Smooth muscle cell of the brain vasculature (primary cell): Measurements from ENCODE around the gene PRMT6.
"Not testable (repeated sequence)": the region's sequence is repeated elsewhere in the genome, so short reads cannot be mapped to it uniquely, and the experiment has no call there.

Experiments used
- DNase-seq: peaks from one replicate; pipeline ENCODE4 v3.0.0-alpha.2; 2012; ENCODE audit warnings: low read depth, low spot score

PRMT6 gene

DNA sequence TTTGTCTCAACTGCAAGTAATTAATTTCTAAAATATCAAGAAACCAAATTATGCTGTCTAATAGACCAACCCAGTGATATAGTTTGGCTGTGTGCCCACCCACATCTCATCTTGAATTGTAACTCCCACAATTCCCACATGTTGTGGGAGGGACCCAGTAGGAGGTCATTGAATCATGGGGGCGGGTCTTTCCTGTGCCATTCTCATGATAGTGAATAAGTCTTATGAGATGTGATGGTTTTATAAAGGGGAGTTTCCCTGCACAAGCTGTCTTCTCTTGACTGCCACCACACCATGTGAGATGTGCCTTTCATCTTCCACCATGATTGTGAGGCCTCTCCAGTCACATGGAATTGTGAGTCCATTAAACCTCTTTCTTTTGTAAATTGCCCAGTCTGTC, 36.9 kb downstream of the PRMT6 start:
- not testable (repeated sequence) for DNase-seq

GRCh38 chr1:107095647-107096046, 39.2 kb downstream of the PRMT6 start:
- DNase-seq: no peak

- DNase-seq: no peak
Measured at GRCh38 chr1:107096690-107097089, 40.2 kb downstream of the PRMT6 start.

DNA sequence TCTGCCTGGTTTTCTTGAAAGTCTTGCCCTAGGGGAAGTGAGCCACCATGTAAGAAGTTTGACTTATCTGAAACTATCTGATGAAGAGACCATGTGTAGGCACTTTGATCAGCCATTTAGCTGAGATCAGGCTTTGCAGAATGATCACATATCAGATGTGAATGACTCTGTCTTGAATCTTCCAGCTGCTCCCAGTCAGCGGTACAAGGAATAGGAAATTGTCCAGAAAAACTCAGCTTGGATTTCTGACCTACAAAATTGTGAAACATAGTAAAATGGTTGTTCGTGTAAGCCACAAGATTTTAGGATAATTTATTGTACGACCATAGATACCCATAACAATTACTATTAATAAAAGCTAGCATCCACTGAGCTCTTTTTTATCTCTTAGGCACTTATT, 42.5 kb downstream of the PRMT6 start:
- no peak for DNase-seq

- no peak for DNase-seq
Measured at GRCh38 chr1:107100331-107100984, 44.0 kb downstream of the PRMT6 start.

DNA sequence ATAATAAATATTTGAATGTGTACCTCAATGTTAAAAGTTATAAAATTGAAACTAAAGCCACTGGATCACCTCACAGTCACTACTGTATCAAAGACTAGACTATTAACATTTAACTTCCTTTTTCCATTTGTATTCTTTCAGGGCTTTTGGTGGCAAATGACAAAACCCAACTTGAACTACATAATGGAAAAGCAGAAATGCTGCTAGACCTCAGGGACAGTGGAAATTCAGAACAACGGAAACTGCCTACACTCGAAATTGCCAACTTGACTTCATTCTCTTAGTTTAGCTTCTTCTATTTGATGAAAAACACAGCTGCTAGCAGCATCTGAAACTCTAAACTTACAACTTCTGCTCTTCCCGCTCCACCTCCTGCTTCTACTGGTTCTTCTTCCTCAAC, 49.4 kb downstream of the PRMT6 start:
- DNase-seq: no peak
